Activated naive CD4-positive, alpha-beta T cell treated with Interleukin-2 at 50 U/mL for 16 hours (primary cell): ENCODE measurements around the gene MRPS2.

Experiments
- DNase-seq: peaks from one replicate; pipeline ENCODE4 v3.0.0-alpha.2; 2020

Gene MRPS2

DNA sequence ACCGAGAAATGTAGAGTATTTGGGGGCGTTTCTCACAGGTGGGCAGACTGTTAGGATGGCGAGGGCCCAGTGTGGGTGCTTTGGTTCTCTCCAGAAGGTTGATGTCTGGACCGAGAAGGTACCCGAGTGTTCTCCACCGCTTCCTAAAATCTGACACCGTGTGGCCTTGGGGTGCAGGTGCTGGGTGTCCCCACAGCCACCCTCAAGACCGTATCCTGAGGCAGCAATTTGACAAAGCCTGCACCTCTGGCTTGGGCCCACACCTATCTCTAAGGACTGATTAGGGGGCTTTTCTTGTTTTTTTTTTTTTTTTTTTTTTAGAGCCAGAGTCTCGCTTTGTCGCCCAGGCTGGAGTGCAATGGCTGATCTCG, 19.6 kb upstream of the MRPS2 start:
- no peak for DNase-seq

GRCh38 chr9:135482015-135482754, 18.3 kb upstream of the MRPS2 start:
- DNase-seq: no peak

DNA sequence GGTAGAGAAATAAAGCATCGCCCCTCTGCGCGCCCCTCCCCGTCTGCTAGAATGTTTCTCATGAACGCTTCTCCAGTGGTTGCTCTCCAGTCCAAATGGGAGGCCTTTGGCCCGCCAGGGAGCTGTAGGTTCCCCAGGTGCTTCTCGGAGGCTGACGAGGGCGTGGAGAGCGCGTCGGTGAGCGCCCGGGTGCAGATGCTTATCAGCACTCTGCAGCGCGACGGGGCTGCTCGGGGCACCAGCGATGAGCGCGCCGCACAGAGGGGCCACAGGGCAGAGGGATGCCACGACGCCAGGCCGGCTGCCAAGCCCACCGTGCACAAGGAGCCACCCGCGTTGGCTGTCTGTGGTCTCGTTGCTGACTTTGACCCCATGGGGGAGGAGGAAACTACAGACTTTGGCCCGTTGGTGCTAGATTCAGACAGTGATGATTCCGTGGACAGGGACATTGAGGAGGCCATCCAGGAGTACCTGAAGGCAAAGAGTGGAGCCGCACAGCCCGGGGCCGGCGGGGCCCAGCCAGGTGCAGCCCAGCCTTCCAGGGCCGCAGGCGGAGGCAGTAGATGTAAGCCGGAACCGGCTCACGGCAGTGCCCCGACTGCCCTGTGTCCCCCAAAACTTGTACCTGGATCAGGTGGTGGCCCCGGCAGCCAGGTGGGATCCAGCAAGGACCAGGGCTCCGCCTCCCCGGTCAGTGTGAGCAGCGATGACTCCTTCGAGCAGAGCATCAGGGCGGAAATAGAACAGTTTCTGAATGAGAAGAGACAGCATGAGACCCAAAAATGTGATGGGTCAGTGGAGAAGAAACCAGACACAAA, 15.8 kb upstream of the MRPS2 start:
- DNase-seq: no peak

DNA sequence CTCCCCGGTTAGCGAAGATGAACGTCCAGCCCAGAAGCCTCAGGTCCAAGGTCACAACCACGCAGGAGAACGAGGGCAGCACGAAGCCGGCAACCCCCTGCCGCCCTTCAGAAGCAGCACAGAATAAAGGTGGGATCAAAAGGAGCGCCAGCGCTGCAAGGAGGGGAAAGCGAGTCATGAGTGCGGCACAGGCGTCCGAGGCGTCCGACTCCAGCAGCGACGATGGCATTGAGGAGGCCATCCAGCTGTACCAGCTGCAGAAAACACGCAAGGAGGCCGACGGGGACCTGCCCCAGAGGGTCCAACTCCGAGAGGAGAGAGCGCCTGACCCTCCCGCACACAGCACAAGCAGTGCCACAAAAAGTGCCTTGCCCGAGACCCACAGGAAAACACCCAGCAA, 15.1 kb upstream of the MRPS2 start:
- DNase-seq: no peak

DNA sequence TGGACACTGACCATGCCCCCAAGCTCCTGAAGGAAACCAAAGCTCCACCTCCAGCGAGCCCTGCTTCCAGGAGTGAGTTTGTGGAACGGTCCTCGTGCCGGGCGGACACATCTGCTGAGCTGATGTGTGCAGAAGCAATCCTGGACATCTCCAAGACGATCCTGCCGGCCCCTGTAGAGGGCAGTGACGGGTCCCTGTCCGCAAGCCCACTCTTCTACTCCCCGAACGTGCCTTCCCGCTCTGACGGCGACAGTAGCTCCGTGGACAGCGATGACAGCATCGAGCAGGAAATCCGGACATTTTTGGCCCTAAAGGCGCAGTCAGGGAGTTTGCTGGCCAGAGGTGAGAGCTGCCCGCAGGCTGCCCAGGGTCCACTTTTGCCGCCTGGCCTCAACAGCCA, 14.7 kb upstream of the MRPS2 start:
- no peak for DNase-seq

GRCh38 chr9:135486267-135487065, 14.0 kb upstream of the MRPS2 start:
- DNase-seq: no peak

- DNase-seq: no peak
Measured at GRCh38 chr9:135487281-135488012, 13.0 kb upstream of the MRPS2 start.

- DNase-seq: no peak
Measured at GRCh38 chr9:135488013-135488330, 12.5 kb upstream of the MRPS2 start.

- DNase-seq: no peak
Measured at GRCh38 chr9:135488527-135488926, 12.0 kb upstream of the MRPS2 start.

- DNase-seq: no peak
Measured at GRCh38 chr9:135489188-135489906, 11.1 kb upstream of the MRPS2 start.

DNA sequence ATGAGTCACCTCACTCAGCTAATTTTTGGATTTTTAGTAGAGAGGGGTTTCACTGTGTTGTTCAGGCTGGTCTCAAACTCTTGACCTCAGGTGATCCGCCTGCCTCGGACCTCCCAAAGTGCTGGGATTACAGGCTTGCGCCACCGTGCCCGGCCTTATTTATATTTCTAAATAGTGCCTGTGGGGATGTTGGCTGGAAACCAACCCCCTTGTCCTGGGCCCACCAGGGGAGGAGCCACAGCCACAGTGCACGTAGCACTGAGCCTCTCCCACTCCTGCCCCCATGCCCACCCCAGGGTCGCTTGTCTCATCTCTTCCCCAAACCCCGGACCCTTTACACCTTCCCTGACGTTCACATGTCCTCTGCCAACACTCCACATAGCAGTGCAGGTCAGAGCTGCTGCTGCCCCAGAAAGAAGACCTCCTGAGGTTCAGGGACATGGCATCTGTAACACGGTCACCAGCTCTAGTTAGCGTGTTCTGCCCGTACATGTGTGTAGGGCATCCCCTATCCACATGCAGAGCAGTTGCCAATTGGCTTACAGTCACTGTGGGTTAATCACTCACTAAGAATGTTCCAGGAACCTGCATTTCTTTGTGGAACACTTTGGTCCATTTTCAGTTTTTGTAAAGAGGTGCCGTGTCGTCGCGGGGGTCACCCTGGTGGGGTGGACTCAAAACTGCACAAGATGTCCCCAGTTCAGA, 10.2 kb upstream of the MRPS2 start:
- no peak for DNase-seq

- DNase-seq: no peak
Measured at GRCh38 chr9:135490980-135491464, 9.5 kb upstream of the MRPS2 start.

GRCh38 chr9:135491764-135492163, 8.7 kb upstream of the MRPS2 start:
- no peak for DNase-seq

DNA sequence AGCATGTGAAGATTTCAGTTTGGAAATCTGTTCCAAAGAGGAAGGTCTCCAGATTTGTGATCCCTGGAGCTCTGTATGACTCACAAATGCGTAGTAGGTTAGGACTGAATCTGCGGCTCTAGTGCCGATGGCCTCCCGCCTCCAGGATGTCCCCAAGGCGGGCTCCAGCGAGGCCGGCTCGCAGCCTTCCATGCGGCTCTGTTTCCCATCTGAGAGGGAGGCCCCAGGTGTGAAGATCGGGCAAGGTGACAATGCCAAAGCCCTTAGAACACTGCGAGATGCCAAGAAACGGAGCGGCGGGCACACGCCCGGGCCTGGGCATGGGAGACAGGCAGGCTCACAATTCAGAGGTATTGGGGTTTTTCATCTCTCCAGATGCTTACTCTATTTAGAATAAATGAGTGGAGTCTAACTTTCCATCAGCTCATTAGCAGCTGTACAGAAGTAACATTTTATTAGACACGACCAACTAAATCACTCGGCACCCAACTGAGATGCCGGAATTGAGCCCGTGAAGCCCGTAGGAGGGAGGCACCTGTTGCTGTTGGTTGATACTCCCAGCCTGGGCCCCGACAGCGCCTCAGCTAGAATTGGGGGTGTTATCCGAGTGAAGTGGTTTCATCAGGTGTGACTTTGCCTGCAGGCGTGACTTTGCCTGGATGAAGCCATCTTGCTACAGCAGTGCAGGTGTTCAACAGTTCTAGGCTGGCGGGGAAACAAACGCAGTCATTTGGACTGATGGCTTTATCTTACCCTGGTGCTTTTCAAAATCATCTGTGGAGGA, 7.4 kb upstream of the MRPS2 start:
- DNase-seq: no peak

GRCh38 chr9:135494791-135495559, 5.5 kb upstream of the MRPS2 start:
- DNase-seq: no peak

GRCh38 chr9:135498381-135499126, 1.9 kb upstream of the MRPS2 start:
- DNase-seq: no peak

DNA sequence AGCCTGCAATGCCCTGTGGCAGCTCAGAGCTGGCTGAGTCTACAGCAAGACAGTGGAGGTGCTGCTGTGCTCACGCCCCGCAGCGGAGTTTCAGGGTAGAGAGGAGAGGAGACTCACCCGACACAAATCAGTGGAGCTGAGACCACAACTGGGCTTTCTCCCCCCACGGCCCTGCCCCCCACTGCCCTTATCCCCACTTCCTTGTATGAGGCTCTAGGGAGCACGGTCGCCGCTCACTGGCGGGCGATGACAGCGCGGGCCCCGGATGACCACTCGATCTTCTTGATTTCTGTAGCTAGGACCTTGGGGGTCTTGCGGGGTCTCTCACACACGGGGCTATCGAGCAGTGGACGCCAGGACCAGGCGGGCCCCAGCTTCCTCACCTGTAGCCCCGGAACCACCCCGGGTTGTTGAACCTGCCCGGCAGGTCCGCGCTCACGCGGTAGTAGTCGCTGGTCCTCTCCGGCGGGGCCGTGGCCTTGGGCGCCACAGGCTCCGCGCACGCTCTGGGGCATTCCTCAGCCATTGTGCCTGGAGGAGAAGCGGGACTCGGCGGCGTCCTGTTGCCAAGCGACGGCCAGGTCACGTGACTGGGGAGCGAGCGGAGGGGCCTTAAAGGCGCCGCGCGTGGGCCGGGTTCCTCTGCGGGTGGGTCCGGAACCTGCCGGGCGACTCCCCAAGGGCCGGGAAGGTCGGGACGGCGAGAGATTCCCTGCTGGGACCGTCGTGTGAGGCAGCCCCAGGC, 984 bp upstream of the MRPS2 start:
- peak; percentile 91 for DNase-seq

DNA sequence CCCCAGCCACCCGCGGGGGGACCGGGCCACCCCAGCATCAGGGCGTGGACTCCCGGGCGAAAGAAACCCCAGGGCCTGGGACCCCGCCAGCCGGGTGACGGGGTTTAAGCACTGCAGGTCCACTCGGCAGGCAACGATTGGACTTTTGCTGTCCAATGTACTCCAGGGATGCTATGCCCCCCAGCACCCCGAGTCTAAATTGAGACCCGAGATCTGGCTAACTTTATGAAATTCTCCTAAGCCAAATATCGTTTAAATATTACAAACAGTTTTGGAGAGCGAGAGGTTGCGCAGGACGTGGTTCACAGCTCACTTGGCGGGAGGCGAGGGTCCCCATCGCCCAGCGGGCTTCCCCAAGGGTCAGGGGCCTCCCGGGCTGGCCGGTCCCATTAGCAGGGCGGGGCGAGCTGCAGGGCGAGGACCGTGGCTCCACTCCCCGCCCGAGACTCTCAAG, 384 bp upstream of the MRPS2 start:
- no peak for DNase-seq
